Measurements from ENCODE around the gene WNT3A.
"Not testable (repeated sequence)": the region's sequence is repeated elsewhere in the genome, so short reads cannot be mapped to it uniquely, and the experiment has no call there.

Gene WNT3A

GRCh38 chr1:228006786-228007048 is at the start of gene WNT3A:
WNT3A (plus strand) TSS chr1:228006998; CDS start chr1:228007129, 131 bp downstream.
- no peak for DNase-seq (ENCODE audit: low spot score)

GRCh38 chr1:227958617-227959324 is 48.0 kb upstream of the WNT3A start:
- no peak for DNase-seq (ENCODE audit: low spot score)

- no peak for DNase-seq (ENCODE audit: low spot score)
These were observed 47.4 kb upstream of the WNT3A start for GRCh38 chr1:227959325-227959860.

- no peak for DNase-seq (ENCODE audit: low spot score)
These were observed 44.9 kb upstream of the WNT3A start for GRCh38 chr1:227961651-227962466.

- not testable (repeated sequence) for DNase-seq (ENCODE audit: low spot score)
These were observed 40.1 kb upstream of the WNT3A start for GRCh38 chr1:227966733-227967132.

- DNase-seq (ENCODE audit: low spot score) = not testable (repeated sequence)
These were observed 39.0 kb upstream of the WNT3A start for GRCh38 chr1:227967815-227968214.

GRCh38 chr1:227970076-227970995 is 36.5 kb upstream of the WNT3A start:
- not testable (repeated sequence) for DNase-seq (ENCODE audit: low spot score)

- not testable (repeated sequence) for DNase-seq (ENCODE audit: low spot score)
These were observed 35.6 kb upstream of the WNT3A start for GRCh38 chr1:227971216-227971615.

GRCh38 chr1:227971643-227972282 is 35.0 kb upstream of the WNT3A start:
- not testable (repeated sequence) for DNase-seq (ENCODE audit: low spot score)

GRCh38 chr1:227972283-227972679 is 34.5 kb upstream of the WNT3A start:
- not testable (repeated sequence) for DNase-seq (ENCODE audit: low spot score)

GRCh38 chr1:227972843-227973374 is 33.9 kb upstream of the WNT3A start:
- DNase-seq (ENCODE audit: low spot score) = not testable (repeated sequence)

- not testable (repeated sequence) for DNase-seq (ENCODE audit: low spot score)
These were observed 33.0 kb upstream of the WNT3A start for GRCh38 chr1:227973724-227974288.

- DNase-seq (ENCODE audit: low spot score) = not testable (repeated sequence)
These were observed 31.1 kb upstream of the WNT3A start for GRCh38 chr1:227975583-227976283.

- no peak for DNase-seq (ENCODE audit: low spot score)
These were observed 19.6 kb upstream of the WNT3A start for GRCh38 chr1:227987181-227987580.

- no peak for DNase-seq (ENCODE audit: low spot score)
These were observed 12.0 kb upstream of the WNT3A start for GRCh38 chr1:227994632-227995300.

- DNase-seq (ENCODE audit: low spot score) = no peak
These were observed 10.4 kb upstream of the WNT3A start for GRCh38 chr1:227996187-227996950.

GRCh38 chr1:227998374-227999055 is 8.3 kb upstream of the WNT3A start:
- DNase-seq (ENCODE audit: low spot score) = no peak

Measured in pons (tissue), 1 donor.